HG03159 (cell line): ENCODE measurements around the gene BCL11B.

Source experiments
- ATAC-seq: cut with Tn5 transposase; IDR thresholded peaks from one replicate; pipeline ENCODE4 v1.9.1; 2021; ENCODE audit warnings: mild to moderate bottlenecking, moderate library complexity; ENCODE audit not compliant: unreplicated experiment

BCL11B gene

DNA sequence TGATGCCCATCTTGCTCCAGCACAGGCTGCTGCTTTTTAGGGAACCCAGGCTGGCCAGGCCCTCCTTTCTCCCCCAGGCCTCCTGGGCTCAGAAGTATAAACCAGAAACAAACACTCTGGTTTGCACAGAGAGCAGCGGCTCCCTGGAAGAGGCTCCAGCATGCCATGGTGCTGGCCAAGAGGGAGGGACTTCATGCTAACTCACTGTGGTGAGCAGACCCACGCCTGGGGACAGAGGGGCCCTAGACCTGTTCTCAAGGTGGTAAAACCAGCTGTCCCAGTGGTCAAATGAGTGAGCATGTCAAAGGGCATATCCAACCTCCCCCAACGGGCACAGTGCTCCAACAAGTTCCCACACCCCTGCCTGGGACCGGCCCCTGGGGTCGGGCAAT lies 15.5 kb downstream of the BCL11B start:
- ATAC-seq = no peak

GRCh38 chr14:99255621-99256482 lies 16.1 kb downstream of the BCL11B start:
- no peak for ATAC-seq

GRCh38 chr14:99254328-99255009 lies 17.5 kb downstream of the BCL11B start:
- ATAC-seq = no peak

DNA sequence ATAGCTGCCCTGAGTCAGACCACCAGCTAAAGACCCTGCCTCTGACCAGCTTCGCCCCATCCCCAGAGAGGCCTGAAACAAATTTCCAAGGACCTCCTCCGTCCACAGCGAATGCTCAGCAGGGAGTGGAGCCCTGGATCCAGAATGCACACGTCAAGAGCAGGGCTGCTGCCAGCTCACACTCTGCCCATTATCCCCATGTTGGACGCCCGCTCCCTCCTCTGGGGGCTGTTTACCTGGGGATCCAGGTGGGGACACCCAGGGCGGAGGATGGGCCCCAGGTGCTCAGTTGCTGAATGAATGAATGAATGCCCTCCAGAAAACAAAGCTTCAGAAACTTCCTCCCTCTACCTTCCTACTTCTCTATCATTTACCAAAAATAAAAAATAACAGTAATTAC lies 18.1 kb downstream of the BCL11B start:
- no peak for ATAC-seq

- no peak for ATAC-seq
These were observed 18.8 kb downstream of the BCL11B start for GRCh38 chr14:99252940-99253868.

- no peak for ATAC-seq
These were observed 19.5 kb downstream of the BCL11B start for GRCh38 chr14:99252443-99252939.

DNA sequence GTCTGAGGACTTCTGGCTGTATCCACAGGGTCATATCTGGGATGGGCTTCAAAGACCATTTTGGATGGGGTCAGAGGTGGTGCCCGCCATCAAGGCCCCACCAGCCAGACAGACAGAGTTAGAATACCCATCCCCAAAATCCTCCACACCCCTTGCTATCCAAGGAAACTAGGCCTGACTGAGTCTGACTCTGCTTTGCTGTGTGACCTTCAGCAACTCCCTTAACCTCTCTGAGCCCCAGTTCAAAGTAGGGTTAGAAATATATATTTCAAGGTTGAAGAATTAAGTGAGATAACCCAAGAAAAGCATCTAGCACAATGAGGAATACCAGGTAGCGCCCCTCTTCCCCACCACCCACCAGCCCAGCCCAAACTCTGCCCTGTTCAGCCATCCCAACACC lies 20.3 kb downstream of the BCL11B start:
- ATAC-seq = no peak

DNA sequence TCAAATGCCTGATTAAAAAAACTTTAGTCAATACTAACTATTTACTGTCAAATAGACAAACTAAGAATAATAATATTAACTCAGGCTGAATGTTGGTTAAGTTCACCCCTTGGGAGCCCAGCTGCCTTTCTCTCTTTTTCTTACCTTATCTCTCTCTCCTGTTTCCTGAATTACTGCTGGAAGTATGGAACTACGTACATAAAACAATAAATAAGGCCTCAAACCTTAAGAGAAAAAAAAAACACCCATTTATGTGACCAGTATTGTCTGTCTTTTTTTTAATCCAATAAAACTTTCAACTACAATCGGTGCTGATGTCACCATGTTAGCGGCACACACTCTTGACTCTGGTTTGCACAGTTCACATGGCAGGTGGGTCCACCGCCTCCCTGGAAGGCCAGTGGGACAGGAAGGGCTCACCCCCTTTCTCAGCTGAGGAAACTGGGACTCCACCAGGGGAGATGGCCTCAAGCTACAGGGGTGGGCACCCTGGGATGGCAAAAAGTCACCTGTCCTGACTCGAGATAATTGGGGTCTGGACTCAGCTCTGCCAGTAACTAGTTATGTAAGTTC lies 21.3 kb downstream of the BCL11B start:
- no peak for ATAC-seq

GRCh38 chr14:99249389-99249788 lies 22.6 kb downstream of the BCL11B start:
- no peak for ATAC-seq

DNA sequence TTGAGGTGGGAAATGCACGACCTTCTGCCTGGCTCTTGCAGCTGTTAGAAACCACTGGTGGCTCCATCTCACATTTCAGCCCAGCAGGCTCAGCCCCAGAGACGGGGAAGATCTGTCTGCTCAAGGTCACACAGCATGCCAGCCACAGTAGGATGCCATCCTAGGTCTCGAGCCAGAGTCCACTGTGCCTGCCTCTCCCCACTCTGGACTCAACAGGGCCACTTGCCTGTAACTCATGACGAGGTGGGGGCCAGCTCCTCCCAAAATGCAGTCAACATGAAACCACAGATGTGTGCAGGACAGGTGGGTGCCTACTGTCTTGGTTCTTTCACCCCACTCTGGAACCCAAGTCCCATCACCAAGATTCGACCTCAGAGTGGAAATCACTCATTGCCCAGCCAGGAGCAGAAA lies 23.2 kb downstream of the BCL11B start:
- ATAC-seq = no peak

- ATAC-seq = no peak
These were observed 24.2 kb downstream of the BCL11B start for GRCh38 chr14:99247772-99248171.

GRCh38 chr14:99247101-99247729 lies 24.8 kb downstream of the BCL11B start:
- no peak for ATAC-seq

DNA sequence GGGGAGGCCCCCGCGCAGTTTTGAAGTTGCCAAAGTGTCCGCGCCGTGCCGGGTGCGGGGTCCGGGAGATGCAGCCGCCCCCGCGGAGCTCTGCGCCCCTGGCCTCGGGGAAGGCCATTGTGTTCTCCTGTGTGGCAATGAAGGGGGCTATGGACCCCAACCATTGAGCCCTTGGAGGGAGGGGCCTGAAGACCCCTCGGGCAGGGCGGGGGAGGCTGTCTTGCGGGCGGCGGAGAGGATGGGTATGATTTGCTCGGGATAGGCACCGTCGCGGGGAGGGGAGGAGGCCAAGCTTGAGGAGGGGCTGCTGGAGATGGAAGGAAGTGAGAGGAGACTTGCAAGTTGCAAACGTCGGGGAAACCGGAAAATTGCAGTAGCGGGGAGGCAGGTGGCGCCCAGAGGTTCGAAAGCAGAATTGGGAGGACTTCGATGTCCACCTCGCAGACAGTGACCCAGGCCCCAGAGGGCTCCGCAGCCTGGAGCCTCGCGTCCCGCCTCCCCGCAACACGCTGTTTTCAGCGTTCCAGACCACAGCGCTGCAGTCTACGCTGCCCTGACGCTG lies 25.4 kb downstream of the BCL11B start:
- no peak for ATAC-seq

DNA sequence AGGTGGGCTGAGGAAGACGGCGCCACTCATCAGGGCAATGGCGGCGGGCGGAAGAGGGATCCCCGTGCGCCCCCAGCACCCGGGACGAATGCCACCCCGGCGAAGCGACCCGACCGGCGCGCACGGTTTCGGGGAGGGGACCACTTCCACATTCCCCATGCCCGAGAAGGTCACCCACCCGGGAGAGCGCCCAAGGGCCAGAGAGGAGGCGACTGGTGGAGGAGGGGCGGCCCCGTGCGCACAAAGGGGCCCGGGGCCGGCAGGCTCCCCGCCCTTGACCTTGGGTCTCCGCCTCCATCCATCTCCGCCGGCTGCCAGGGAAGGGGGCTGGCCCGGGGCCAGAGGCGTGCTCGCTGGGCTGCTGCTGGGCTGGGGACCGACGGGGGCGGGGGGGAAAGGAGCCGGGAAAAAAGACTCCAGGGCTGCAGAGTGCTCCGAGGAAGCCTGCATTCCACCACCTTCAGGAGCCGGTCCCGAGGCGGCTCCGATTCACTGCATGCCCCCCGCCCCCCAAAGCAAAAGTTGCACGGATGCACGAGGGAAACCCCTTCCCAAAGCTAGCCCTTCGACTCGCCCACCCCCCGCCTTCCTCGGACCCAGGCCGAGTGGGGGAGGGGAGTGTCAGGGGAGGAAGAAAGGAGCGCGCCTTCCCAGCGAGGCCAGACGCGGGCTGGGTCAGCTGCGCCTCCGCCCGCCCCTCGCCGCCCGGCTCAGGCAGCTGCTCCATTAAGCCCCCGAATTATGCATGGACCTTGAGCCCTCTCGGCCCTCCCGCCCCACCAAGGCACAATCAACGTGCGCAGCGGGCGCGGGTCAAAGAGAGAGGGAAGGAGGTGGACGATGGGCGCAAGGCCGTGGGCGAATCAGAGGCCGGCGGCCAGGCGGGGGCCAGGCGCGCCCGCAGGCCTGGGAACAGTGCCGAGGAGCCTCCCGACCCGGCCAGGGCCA lies 26.2 kb downstream of the BCL11B start:
- no peak for ATAC-seq

DNA sequence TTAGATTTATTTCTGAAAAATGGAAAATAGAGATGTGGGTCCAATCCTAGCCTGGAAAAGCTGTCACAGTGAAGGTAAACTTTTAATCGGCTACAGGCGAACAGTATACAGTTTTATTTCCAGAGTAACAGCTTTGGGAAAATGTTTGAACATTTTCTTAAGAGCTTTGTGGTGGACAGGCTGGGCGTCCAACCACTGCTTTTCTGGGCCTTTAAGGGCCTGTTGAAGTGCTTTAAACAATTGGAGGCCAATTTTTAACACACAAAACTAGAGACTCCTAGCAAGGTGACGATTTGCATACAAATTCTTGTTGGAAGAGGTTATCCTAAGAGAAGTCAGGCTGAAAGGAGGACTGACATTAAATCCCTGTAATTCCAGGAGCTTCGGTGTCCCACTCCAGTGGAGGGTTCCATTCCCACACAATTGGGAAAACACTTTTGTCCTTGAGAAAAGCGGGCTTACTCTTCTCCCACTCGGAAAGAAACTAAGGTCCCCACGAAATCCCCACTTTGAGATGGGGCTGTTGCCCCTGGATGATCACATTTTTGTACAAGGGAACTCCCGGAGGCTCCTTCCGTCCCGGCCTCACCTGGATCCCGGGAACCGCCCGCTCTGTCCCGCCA lies 26.9 kb downstream of the BCL11B start:
- ATAC-seq = no peak

GRCh38 chr14:99244367-99244901 lies 27.6 kb downstream of the BCL11B start:
- no peak for ATAC-seq

GRCh38 chr14:99242816-99243721 lies 28.9 kb downstream of the BCL11B start:
- no peak for ATAC-seq
